ENCODE results near the gene AMOTL1. TPM values are rescaled to one million over a fixed set of nuclear protein-coding genes. Genes with fewer than 3 reads are reported as not detected.

The AMOTL1 gene
- total RNA-seq, 1 experiment from 2014 or later: 32.6 TPM

- Histone ChIP-seq H3K9ac (ENCODE audit: low read length) (no peak overlapping the region), H3K4me1 (ENCODE audit: insufficient read depth, low read length) (no peaks in the 10 kb centered on the region), H2AFZ (ENCODE audit: low read length) (no peak overlapping the region), H3K9me2 (replicated peaks; ENCODE audit: low read length) (no peaks in the 10 kb centered on the region), H3F3A (ENCODE audit: low read length, unreplicated experiment) (no peaks in the 10 kb centered on the region), H3K4me2 (ENCODE audit: low read length) (no peak overlapping the region), H3K27ac (ENCODE audit: low read length) (no peak overlapping the region), H3K4me3 (ENCODE audit: low read length) (no peak overlapping the region), H3K36me3 (ENCODE audit: low read depth, low read length) (no peaks in the 10 kb centered on the region), H3K9me3 (ENCODE audit: low read length) (no peaks in the 10 kb centered on the region), H3K27me3 (ENCODE audit: low read length) (no peaks in the 10 kb centered on the region), H4K20me1 (ENCODE audit: low read length) (no peaks in the 10 kb centered on the region), H3K79me2 (ENCODE audit: low read length) (no peaks in the 10 kb centered on the region)
- intact Hi-C loops (cut with micrococcal nuclease): no loop called here
- BruUV-seq (replicated peaks): no TSS peak
- ChIA-PET POLR2A (ENCODE audit: unreplicated experiment) (no interaction called here), CTCF (no interaction called here)
- ATAC-seq (no peak), DNase-seq (no peak)
- no peak for TF ChIP-seq CTCF (conservative IDR thresholded peaks at IDR 0.05; ENCODE audit: low read depth, low read length)
- TF ChIP-seq EZH2phosphoT487 (IDR thresholded peaks at IDR 0.05; ENCODE audit: borderline replicate concordance, low read length): no peak
- TF ChIP-seq EZH2 (IDR thresholded peaks at IDR 0.05; ENCODE audit: low read length, unreplicated experiment): no peak
Measured at GRCh38 chr11:94924171-94924572, 156.0 kb downstream of the AMOTL1 start.

- no peaks in the 10 kb centered on the region for H3K27me3 ChIP-seq (ENCODE audit: low read length)
- no peaks in the 10 kb centered on the region for H3K79me2 ChIP-seq (ENCODE audit: low read length)
- no peak overlapping the region for H2AFZ ChIP-seq (ENCODE audit: low read length)
- ChIA-PET POLR2A (ENCODE audit: unreplicated experiment) (no interaction called here), CTCF (no interaction called here)
- no TSS peak for BruUV-seq (replicated peaks)
- H3K36me3 ChIP-seq (ENCODE audit: low read depth, low read length): no peaks in the 10 kb centered on the region
- no peaks in the 10 kb centered on the region for H4K20me1 ChIP-seq (ENCODE audit: low read length)
- H3K4me1 ChIP-seq (ENCODE audit: insufficient read depth, low read length): no peaks in the 10 kb centered on the region
- H3K27ac ChIP-seq (ENCODE audit: low read length): no peak overlapping the region
- H3K9ac ChIP-seq (ENCODE audit: low read length): no peak overlapping the region
- no peaks in the 10 kb centered on the region for H3F3A ChIP-seq (ENCODE audit: low read length, unreplicated experiment)
- intact Hi-C loops (cut with micrococcal nuclease): no loop called here
- no peaks in the 10 kb centered on the region for H3K9me2 ChIP-seq (replicated peaks; ENCODE audit: low read length)
- H3K9me3 ChIP-seq (ENCODE audit: low read length): no peaks in the 10 kb centered on the region
- ATAC-seq (no peak), DNase-seq (no peak)
- H3K4me2 ChIP-seq (ENCODE audit: low read length): no peak overlapping the region
- no peak overlapping the region for H3K4me3 ChIP-seq (ENCODE audit: low read length)
- TF ChIP-seq EZH2phosphoT487 (IDR thresholded peaks at IDR 0.05; ENCODE audit: borderline replicate concordance, low read length): no peak
Measured at GRCh38 chr11:94924612-94925011, 156.5 kb downstream of the AMOTL1 start.

GRCh38 chr11:94925422-94926270 is 157.5 kb downstream of the AMOTL1 start:
- Histone ChIP-seq H3K36me3 (ENCODE audit: low read depth, low read length) (no peaks in the 10 kb centered on the region), H3K27me3 (ENCODE audit: low read length) (no peaks in the 10 kb centered on the region), H3K9me2 (replicated peaks; ENCODE audit: low read length) (no peaks in the 10 kb centered on the region), H3K4me1 (ENCODE audit: insufficient read depth, low read length) (no peaks in the 10 kb centered on the region), H4K20me1 (ENCODE audit: low read length) (no peaks in the 10 kb centered on the region), H3K27ac (ENCODE audit: low read length) (no peak overlapping the region), H3F3A (ENCODE audit: low read length, unreplicated experiment) (no peaks in the 10 kb centered on the region), H3K9ac (ENCODE audit: low read length) (no peak overlapping the region), H3K4me3 (ENCODE audit: low read length) (no peak overlapping the region), H3K79me2 (ENCODE audit: low read length) (no peaks in the 10 kb centered on the region), H3K4me2 (ENCODE audit: low read length) (no peak overlapping the region), H3K9me3 (ENCODE audit: low read length) (no peaks in the 10 kb centered on the region), H2AFZ (ENCODE audit: low read length) (no peak overlapping the region)
- ATAC-seq (no peak), DNase-seq (no peak)
- intact Hi-C loops (cut with micrococcal nuclease): no loop called here
- CTCF ChIA-PET: no interaction called here
- no peak for TF ChIP-seq EZH2 (IDR thresholded peaks at IDR 0.05; ENCODE audit: low read length, unreplicated experiment)
- TF ChIP-seq CTCF (conservative IDR thresholded peaks at IDR 0.05; ENCODE audit: low read depth, low read length): no peak
- no peak for TF ChIP-seq EZH2phosphoT487 (IDR thresholded peaks at IDR 0.05; ENCODE audit: borderline replicate concordance, low read length)
- no TSS peak for BruUV-seq (replicated peaks)
- POLR2A ChIA-PET (ENCODE audit: unreplicated experiment): no interaction called here
